H9 (cell line): ENCODE data around the gene GPR161. TPM values are rescaled to one million over a fixed set of nuclear protein-coding genes. Genes with fewer than 3 reads are reported as not detected.

Source experiments
- DNase-seq: peaks from one replicate; pipeline ENCODE4 v3.0.0-alpha.2; 2017
- H2AFZ ChIP-seq: one replicate; pipeline ENCODE4 v1.6.1; 2013; ENCODE audit warnings: mild to moderate bottlenecking, low read length, control low read depth, moderate library complexity
- H2AK5ac ChIP-seq: 2 replicates; pipeline ENCODE4 v1.6.1; 2013; ENCODE audit warnings: low read length, control low read depth, mixed read lengths; ENCODE audit not compliant: insufficient read length
- H2BK120ac ChIP-seq: one replicate; pipeline ENCODE4 v1.6.1; 2013; ENCODE audit warnings: low read depth, mild to moderate bottlenecking, low read length, control low read depth, inconsistent platforms; ENCODE audit not compliant: poor library complexity, severe bottlenecking
- H2BK12ac ChIP-seq: 2 replicates; pipeline ENCODE4 v1.6.1; 2013; ENCODE audit warnings: low read length, control low read depth, mixed read lengths, low read depth; ENCODE audit not compliant: insufficient read length
- H2BK15ac ChIP-seq: 2 replicates; pipeline ENCODE4 v1.6.1; 2013; ENCODE audit warnings: low read depth, low read length, control low read depth
- H2BK20ac ChIP-seq: one replicate; pipeline ENCODE4 v1.6.1; 2013; ENCODE audit warnings: low read depth, mild to moderate bottlenecking, low read length, control low read depth, inconsistent platforms; ENCODE audit not compliant: poor library complexity, severe bottlenecking
- H2BK5ac ChIP-seq: 2 replicates; pipeline ENCODE4 v1.6.1; 2013; ENCODE audit warnings: low read length, control low read depth, mixed read lengths; ENCODE audit not compliant: insufficient read length
- H3K14ac ChIP-seq: 2 replicates; pipeline ENCODE4 v1.6.1; 2013; ENCODE audit warnings: low read length, control low read depth; ENCODE audit not compliant: insufficient read depth
- H3K18ac ChIP-seq: 2 replicates; pipeline ENCODE4 v1.6.1; 2013; ENCODE audit warnings: low read depth, mild to moderate bottlenecking, mixed read lengths, low read length, control low read depth; ENCODE audit not compliant: insufficient read length
- H3K23ac ChIP-seq: 2 replicates; pipeline ENCODE4 v1.6.1; 2013; ENCODE audit warnings: low read length, control low read depth, mixed read lengths, low read depth; ENCODE audit not compliant: insufficient read length
- H3K23me2 ChIP-seq: 2 replicates; pipeline ENCODE4 v1.6.1; 2013; ENCODE audit warnings: low read depth, mild to moderate bottlenecking, mixed read lengths, low read length, control low read depth; ENCODE audit not compliant: insufficient read length, poor library complexity, severe bottlenecking
- H3K27ac ChIP-seq: 2 replicates; pipeline ENCODE4 v1.5.1; 2013; ENCODE audit warnings: low read length, control low read depth, mixed read lengths, low read depth; ENCODE audit not compliant: insufficient read length
- H3K27me3 ChIP-seq: 2 replicates; pipeline ENCODE4 v1.6.1; 2013; ENCODE audit warnings: low read length, control low read depth, inconsistent platforms; ENCODE audit not compliant: insufficient read depth
- H3K4ac ChIP-seq: 2 replicates; pipeline ENCODE4 v1.6.1; 2013; ENCODE audit warnings: low read depth, mild to moderate bottlenecking, control low read depth, inconsistent platforms, low read length, moderate library complexity
- H3K4me1 ChIP-seq: 2 replicates; pipeline ENCODE4 v1.6.1; 2013; ENCODE audit warnings: low read length, control low read depth, inconsistent platforms; ENCODE audit not compliant: insufficient read depth
- H3K4me2 ChIP-seq: 2 replicates; pipeline ENCODE4 v1.6.1; 2013; ENCODE audit warnings: low read length, control low read depth, mixed read lengths; ENCODE audit not compliant: insufficient read length, insufficient read depth
- H3K56ac ChIP-seq: 2 replicates; pipeline ENCODE4 v1.6.1; 2013; ENCODE audit warnings: low read depth, mild to moderate bottlenecking, mixed read lengths, low read length, control low read depth; ENCODE audit not compliant: insufficient read length
- H3K79me1 ChIP-seq: 2 replicates; pipeline ENCODE4 v1.6.1; 2013; ENCODE audit warnings: low read depth, mild to moderate bottlenecking, moderate library complexity, low read length, control low read depth, inconsistent platforms; ENCODE audit not compliant: insufficient read depth, poor library complexity, severe bottlenecking
- H3K79me2 ChIP-seq: 2 replicates; pipeline ENCODE4 v1.6.1; 2013; ENCODE audit warnings: low read length, control low read depth, inconsistent platforms; ENCODE audit not compliant: insufficient read depth
- H3K9ac ChIP-seq: 2 replicates; pipeline ENCODE4 v1.6.1; 2013; ENCODE audit warnings: low read length, control low read depth, mixed read lengths; ENCODE audit not compliant: insufficient read length; ENCODE audit errors: extremely low read depth
- H3K9me3 ChIP-seq: one replicate; pipeline ENCODE4 v1.6.1; 2013; ENCODE audit warnings: low read depth, low read length, inconsistent platforms; ENCODE audit not compliant: control insufficient read depth
- H3T11ph ChIP-seq: one replicate; pipeline ENCODE4 v1.6.1; 2013; ENCODE audit warnings: mild to moderate bottlenecking, low read length, control low read depth, inconsistent platforms
- H4K20me1 ChIP-seq: one replicate; pipeline ENCODE4 v1.6.1; 2013; ENCODE audit not compliant: control insufficient read depth, insufficient read length, insufficient read depth
- H4K5ac ChIP-seq: 2 replicates; pipeline ENCODE4 v1.6.1; 2013; ENCODE audit warnings: low read depth, mild to moderate bottlenecking, mixed read lengths, low read length, control low read depth; ENCODE audit not compliant: insufficient read length
- H4K8ac ChIP-seq: replicated peaks from 2 replicates; pipeline ENCODE4 v1.6.1; 2013; ENCODE audit warnings: low read length, control low read depth, mixed read lengths, low read depth; ENCODE audit not compliant: insufficient read length
- H4K91ac ChIP-seq: 2 replicates; pipeline ENCODE4 v1.6.1; 2013; ENCODE audit warnings: low read depth, mild to moderate bottlenecking, moderate library complexity, mixed read lengths, low read length, control low read depth; ENCODE audit not compliant: insufficient read length
- H3K27ac Mint-ChIP-seq, 3 experiments: 2 replicates in 2 of 3; 3 replicates in 1 of 3; pipeline ENCODE4 v1.8.0; 2020 to 2021; ENCODE audit warnings: mixed read lengths in 3 of 3, mild to moderate bottlenecking in 1 of 3, moderate library complexity in 1 of 3
- H3K27me3 Mint-ChIP-seq: 2 replicates; pipeline ENCODE4 v1.8.0; 2021; ENCODE audit warnings: low read depth, mild to moderate bottlenecking, moderate library complexity, mixed read lengths
- H3K36me3 Mint-ChIP-seq, 3 experiments: 2 replicates in 2 of 3; 3 replicates in 1 of 3; pipeline ENCODE4 v1.8.0; 2020 to 2021; ENCODE audit warnings: low read depth in 3 of 3, mixed read lengths in 3 of 3; ENCODE audit not compliant: insufficient read depth in 1 of 3
- H3K4me1 Mint-ChIP-seq, 2 experiments: 2 replicates each; pipeline ENCODE4 v1.8.0; 2020; ENCODE audit warnings: mixed read lengths in 2 of 2
- H3K4me3 Mint-ChIP-seq, 2 experiments: 2 replicates in 1 of 2; 3 replicates in 1 of 2; pipeline ENCODE4 v1.8.0; 2020 to 2021; ENCODE audit warnings: mild to moderate bottlenecking in 2 of 2, mixed read lengths in 2 of 2, moderate library complexity in 1 of 2
- H3K9me3 Mint-ChIP-seq, 2 experiments: 2 replicates in 1 of 2; 3 replicates in 1 of 2; pipeline ENCODE4 v1.8.0; 2020; ENCODE audit warnings: mild to moderate bottlenecking in 2 of 2, mixed read lengths in 2 of 2, moderate library complexity in 1 of 2
- CTCF ChIP-seq: fragments of 200-600 bp; sonication (generic); conservative IDR thresholded peaks from 3 replicates; pipeline ENCODE4 v1.8.0; 2021; ENCODE audit warnings: antibody characterized with exemption, mild to moderate bottlenecking
- WGBS: extraction: QIAGEN DNeasy Blood & Tissue Kit; methylation state at CpG from one replicate; pipeline ENCODE4 v1.1.7; 2013; ENCODE audit warnings: missing lambda C conversion rate, low lambda C conversion rate, mixed read lengths; ENCODE audit not compliant: insufficient read length; ENCODE audit errors: extremely low coverage; 5-methylcytosine and 5-hydroxymethylcytosine counted together
- total RNA-seq: library from RNA; stranded (reverse); gene quantifications from 2 replicates; pipeline ENCODE4 v1.2.1, GENCODE V29; 2021

Gene GPR161
- total RNA-seq, 1 experiment from 2014 or later = 10.6 TPM

GRCh38 chr1:168134132-168134531 is 2.6 kb downstream of the GPR161 start:
- no peak overlapping the region for H3K18ac ChIP-seq
- no peak overlapping the region for H2BK20ac ChIP-seq
- no peak overlapping the region for H2BK120ac ChIP-seq
- H3K4me1 Mint-ChIP-seq = peaks cover 31 to 39% of the 10 kb centered on the region in 2 experiments
- no peak overlapping the region for H4K91ac ChIP-seq
- H3K9me3 ChIP-seq = no peaks in the 10 kb centered on the region
- H2AFZ ChIP-seq = no peak overlapping the region
- WGBS = no CpG with 5 or more reads among the region's 1 CpG
- H3K4ac ChIP-seq = no peak overlapping the region
- no peak for TF ChIP-seq CTCF
- no peak overlapping the region for H2AK5ac ChIP-seq
- no peak overlapping the region for H3K14ac ChIP-seq
- no peak overlapping the region for H2BK15ac ChIP-seq
- no peak overlapping the region for H3K27ac ChIP-seq
- peaks cover 4 to 15% (median 7%) of the 10 kb centered on the region in 3 experiments; a peak in 5 of 7 replicates for H3K36me3 Mint-ChIP-seq
- no peak overlapping the region for H3K27ac Mint-ChIP-seq
- no peaks in the 10 kb centered on the region for H4K20me1 ChIP-seq
- no peak for DNase-seq
- no peak overlapping the region for H3K23ac ChIP-seq
- no peaks in the 10 kb centered on the region for H3K79me1 ChIP-seq
- H3K27me3 Mint-ChIP-seq = peaks cover 34% of the 10 kb centered on the region
- no peaks in the 10 kb centered on the region for H3K79me2 ChIP-seq
- peaks cover 2% of the 10 kb centered on the region; the same call in 1 of the 2 replicates for H3K27me3 ChIP-seq
- H3K23me2 ChIP-seq = peaks cover 15% of the 10 kb centered on the region
- no peak overlapping the region for H3K56ac ChIP-seq
- H2BK5ac ChIP-seq = no peak overlapping the region
- no peak overlapping the region for H3K4me3 Mint-ChIP-seq
- no peak overlapping the region for H4K8ac ChIP-seq
- no peak overlapping the region for H3T11ph ChIP-seq
- no peak overlapping the region for H3K9ac ChIP-seq
- H2BK12ac ChIP-seq = no peak overlapping the region
- H4K5ac ChIP-seq = no peak overlapping the region
- H3K4me1 ChIP-seq = peaks cover 4% of the 10 kb centered on the region
- H3K9me3 Mint-ChIP-seq = no peaks in the 10 kb centered on the region; a peak in 2 of 5 replicates
- no peak overlapping the region for H3K4me2 ChIP-seq
